K562 (cell line): ENCODE results near the gene NDUFA5. TPM values are rescaled to one million over a fixed set of nuclear protein-coding genes. Genes with fewer than 3 reads are reported as not detected.

Experiments
- ATAC-seq: fragments of 200-7000 bp; cut with Tn5 transposase; 3 replicates; pipeline ENCODE4 v1.9.1; 2020; ENCODE audit warnings: moderate library complexity
- BruUV-seq: library from RNA; stranded (reverse); fragments of 400-500 nt; replicated peaks from 2 replicates; lab custom pipeline; 2021; lab: Mats Ljungman, UMichigan
- CTCF ChIA-PET: fragments of 300-600 bp; formaldehyde crosslinking; extraction: SDS; loops from one replicate; lab custom pipeline; 2021; ENCODE audit warnings: low intra/inter-chr PET ratio; lab: Yijun Ruan, JAX
- POLR2A ChIA-PET: fragments of 300-600, 350-650 bp; sonication (Branson Sonifier 250); formaldehyde crosslinking; extraction: SDS; loops from one replicate; lab custom pipeline; 2021; ENCODE audit warnings: antibody characterized with exemption, inconsistent platforms; lab: Yijun Ruan, JAX
- DNase-seq, 4 experiments: peaks; one replicate each; pipeline versions ENCODE4 v3.0.0 to v3.0.0-alpha.2; 2011 to 2018; ENCODE audit warnings: low spot score in 3 of 4, mixed read lengths in 3 of 4; ENCODE audit errors: extremely low read depth in 1 of 4
- FAIRE-seq: peaks from 2 replicates; lab custom pipeline; 2011; peaks lifted over from hg19 to GRCh38; lab: Jason Lieb, UNC
- H2AFZ ChIP-seq: 2 replicates; pipeline ENCODE4 v1.6.0; 2011; ENCODE audit warnings: low read depth, low read length, control low read depth, inconsistent platforms
- H3K27ac ChIP-seq: fragments of 200-600 bp; 3 replicates; pipeline ENCODE4 v1.8.0; 2011; ENCODE audit warnings: low read depth, mild to moderate bottlenecking, control low read depth, inconsistent platforms, low read length, moderate library complexity, mixed read lengths; ENCODE audit errors: extremely low read depth
- H3K27me3 ChIP-seq, 2 experiments: fragments of 300-600 bp in 1 of 2; 2 replicates in 1 of 2; 3 replicates in 1 of 2; pipeline versions ENCODE4 v1.6.0 to v1.8.0; 2011; ENCODE audit warnings: inconsistent platforms in 2 of 2, low read length in 2 of 2, mild to moderate bottlenecking in 1 of 2, mixed read lengths in 1 of 2, moderate library complexity in 1 of 2; ENCODE audit not compliant: control insufficient read depth in 2 of 2, insufficient read depth in 2 of 2
- H3K36me3 ChIP-seq: fragments of 300-600 bp; 3 replicates; pipeline ENCODE4 v1.8.0; 2011; ENCODE audit warnings: mild to moderate bottlenecking, low read length, inconsistent platforms; ENCODE audit not compliant: control insufficient read depth, insufficient read depth
- H3K4me1 ChIP-seq, 2 experiments: fragments of 200-600 bp in 1 of 2; replicated peaks in 1 of 2; 2 replicates in 1 of 2; 3 replicates in 1 of 2; pipeline versions ENCODE4 v1.5.1 to v1.8.0; 2011; ENCODE audit warnings: inconsistent platforms in 2 of 2, low read length in 2 of 2, mild to moderate bottlenecking in 1 of 2, mixed read lengths in 1 of 2, moderate library complexity in 1 of 2; ENCODE audit not compliant: control insufficient read depth in 2 of 2, insufficient read depth in 2 of 2
- H3K4me2 ChIP-seq: 2 replicates; pipeline ENCODE4 v1.6.1; 2011; ENCODE audit warnings: low read length, control low read depth, inconsistent platforms, mixed read lengths; ENCODE audit not compliant: insufficient read depth
- H3K4me3 ChIP-seq: fragments of 200-600 bp; sonication (generic), shearing (Covaris generic); 2 replicates; pipeline ENCODE4 v1.5.1; 2016; ENCODE audit warnings: control low read depth, inconsistent platforms
- H3K79me2 ChIP-seq: fragments of 200-600 bp; 3 replicates; pipeline ENCODE4 v1.8.0; 2011; ENCODE audit warnings: low read length, inconsistent platforms; ENCODE audit not compliant: control insufficient read depth, insufficient read depth
- H3K9ac ChIP-seq, 2 experiments: 2 replicates each; pipeline versions ENCODE4 v1.6.0 to v1.6.1; 2011; ENCODE audit warnings: low read depth in 2 of 2, low read length in 2 of 2, control low read depth in 1 of 2, inconsistent platforms in 1 of 2, mild to moderate bottlenecking in 1 of 2, mixed read lengths in 1 of 2; ENCODE audit not compliant: insufficient read depth in 1 of 2
- H3K9me1 ChIP-seq: one replicate; pipeline ENCODE4 v1.6.0; 2011; ENCODE audit warnings: inconsistent platforms, mild to moderate bottlenecking, low read length, moderate library complexity; ENCODE audit not compliant: control insufficient read depth, insufficient read depth
- H3K9me3 ChIP-seq: replicated peaks from 2 replicates; pipeline ENCODE4 v1.5.1; 2011; ENCODE audit warnings: low read depth, low read length, inconsistent platforms; ENCODE audit not compliant: control insufficient read depth, insufficient read depth
- H4K20me1 ChIP-seq: replicated peaks from 2 replicates; pipeline ENCODE4 v1.6.1; 2011; ENCODE audit warnings: low read length, inconsistent platforms, mixed read lengths; ENCODE audit not compliant: control insufficient read depth, insufficient read depth
- ATF7 ChIP-seq: fragments of 450-650 bp; IDR thresholded peaks from 2 replicates; pipeline ENCODE4 v1.7.1; 2014; ENCODE audit warnings: mild to moderate bottlenecking, moderate library complexity
- CBX5 ChIP-seq: IDR thresholded peaks from 2 replicates; pipeline ENCODE4 v1.6.1; 2014; ENCODE audit warnings: low read depth, borderline replicate concordance
- ETV6 ChIP-seq, 3 experiments: fragments of 150-350 bp in 1 of 3; sonication (generic) in 1 of 3; formaldehyde crosslinking in 1 of 3; IDR thresholded peaks; 2 replicates each; pipeline versions ENCODE4 v1.6.1 to v1.8.0; 2014 to 2022; ENCODE audit warnings: borderline replicate concordance in 2 of 3, low read depth in 2 of 3, antibody characterized with exemption in 1 of 3, low read length in 1 of 3, mild to moderate bottlenecking in 1 of 3, missing genetic modification reagents in 1 of 3
- HDAC8 ChIP-seq: fragments of 450-650 bp; IDR thresholded peaks from 2 replicates; pipeline ENCODE4 v1.6.1; 2016; ENCODE audit warnings: mild to moderate bottlenecking, missing genetic modification characterization, moderate library complexity, missing compliant biosample characterization
- NR1H2 ChIP-seq: sonication (generic); formaldehyde crosslinking; IDR thresholded peaks from 2 replicates; pipeline ENCODE4 v1.4.0; 2020; ENCODE audit warnings: mild to moderate bottlenecking, missing genetic modification reagents
- RBM22 ChIP-seq: fragments of 200-400 bp; formaldehyde crosslinking; IDR thresholded peaks from 2 replicates; pipeline ENCODE4 v1.6.1; 2018; ENCODE audit warnings: low read length, low read depth; ENCODE audit not compliant: poor library complexity, severe bottlenecking
- SAP30 ChIP-seq: fragments of 200-600 bp; sonication (generic); IDR thresholded peaks from 2 replicates; pipeline ENCODE4 v1.6.1; 2012; ENCODE audit warnings: borderline replicate concordance, low read depth, mild to moderate bottlenecking, moderate library complexity, low read length, control low read depth, inconsistent platforms; ENCODE audit not compliant: insufficient read depth, poor library complexity, severe bottlenecking
- SMAD4 ChIP-seq: fragments of 250-450 bp; sonication (Bioruptor Pico); conservative IDR thresholded peaks from 2 replicates; pipeline ENCODE4 v1.8.0; 2021; ENCODE audit warnings: inconsistent platforms, mild to moderate bottlenecking, moderate library complexity
- TAF7 ChIP-seq: fragments of 450-650 bp; IDR thresholded peaks from 2 replicates; pipeline ENCODE4 v1.6.1; 2016; ENCODE audit warnings: missing genetic modification characterization, missing compliant biosample characterization
- WHSC1 ChIP-seq: IDR thresholded peaks from one replicate; pipeline ENCODE4 v1.6.1; 2012; ENCODE audit warnings: low read length, control low read depth, inconsistent platforms
- ZBTB49 ChIP-seq: sonication (generic); formaldehyde crosslinking; IDR thresholded peaks from 2 replicates; pipeline ENCODE4 v1.8.0; 2022; ENCODE audit warnings: missing genetic modification reagents, mild to moderate bottlenecking, borderline replicate concordance
- ZNF124 ChIP-seq: sonication (generic); formaldehyde crosslinking; IDR thresholded peaks from 2 replicates; pipeline ENCODE4 v1.8.1; 2022; ENCODE audit warnings: missing genetic modification reagents
- ZNF146 ChIP-seq: IDR thresholded peaks from one replicate; pipeline ENCODE4 v1.6.1; 2018; ENCODE audit warnings: missing compliant biosample characterization; ENCODE audit not compliant: unreplicated experiment
- ZNF699 ChIP-seq: fragments of 250-450 bp; sonication (Bioruptor Pico); IDR thresholded peaks from 2 replicates; pipeline ENCODE4 v1.8.0; 2021; ENCODE audit warnings: mild to moderate bottlenecking, moderate library complexity; ENCODE audit not compliant: insufficient replicate concordance
- ZNF75A ChIP-seq: fragments of 450-650 bp; formaldehyde crosslinking; IDR thresholded peaks from 2 replicates; pipeline ENCODE4 v1.4.0; 2020; ENCODE audit warnings: mild to moderate bottlenecking
- WGBS: fragments of 100-300 bp; shearing (Covaris generic); methylation state at CpG from one replicate; pipeline ENCODE4 v1.1.6; 2016; ENCODE audit warnings: low coverage, mixed read lengths; ENCODE audit not compliant: insufficient coverage; ENCODE audit errors: missing lambda C conversion rate; 5-methylcytosine and 5-hydroxymethylcytosine counted together
- in situ Hi-C: fragments of 300-500 bp; cut with MboI; formaldehyde crosslinking; loops from 4 replicates; pipeline ENCODE4 v1.15.0; 2018; ENCODE audit warnings: inconsistent platforms, mixed read lengths
- intact Hi-C: fragments of 100-400 bp; cut with micrococcal nuclease; formaldehyde crosslinking; loops from 2 replicates; pipeline ENCODE4 v1.14.2; 2022
- polyA plus RNA-seq, 8 experiments: library from polyadenylated mRNA; depleted of rRNA in 4 of 8; stranded (reverse) in 5 of 8; unstranded in 3 of 8; fragments of >200 nt; fragmentation: Nextera tagmentation in 2 of 8; fragmentation: Illumina TruSeq in 1 of 8; extraction: Ambion mirVana in 2 of 8; extraction: Trizol in 1 of 8; gene quantifications; 2 replicates each; pipeline versions ENCODE4 v1.2.1 to v1.2.3, GENCODE V29; 2011 to 2014; ENCODE audit warnings: inconsistent platforms in 1 of 8, missing spikeins in 1 of 8
- total RNA-seq, 7 experiments: library from RNA; depleted of rRNA in 6 of 7; stranded (reverse); fragments of >200 nt in 6 of 7; fragmentation: Illumina TruSeq in 2 of 7; extraction: Trizol in 2 of 7; gene quantifications; 2 replicates each; pipeline versions ENCODE4 v1.2.1 to v1.2.3, GENCODE V29; 2011 to 2021; ENCODE audit warnings: low replicate concordance in 1 of 7
- TF ChIP-seq, protein P1 (sequence below): fragments of 450-650 bp; IDR thresholded peaks from 2 replicates; pipeline ENCODE4 v1.6.1; 2017; ENCODE audit warnings: antibody characterized with exemption, mild to moderate bottlenecking

Gene NDUFA5
- total and polyA plus RNA-seq, 9 of the 15 experiments (the other 6 are each of a cell fraction or from before 2014, with no cell fraction given) = 155 to 677 (median 269) TPM

DNA sequence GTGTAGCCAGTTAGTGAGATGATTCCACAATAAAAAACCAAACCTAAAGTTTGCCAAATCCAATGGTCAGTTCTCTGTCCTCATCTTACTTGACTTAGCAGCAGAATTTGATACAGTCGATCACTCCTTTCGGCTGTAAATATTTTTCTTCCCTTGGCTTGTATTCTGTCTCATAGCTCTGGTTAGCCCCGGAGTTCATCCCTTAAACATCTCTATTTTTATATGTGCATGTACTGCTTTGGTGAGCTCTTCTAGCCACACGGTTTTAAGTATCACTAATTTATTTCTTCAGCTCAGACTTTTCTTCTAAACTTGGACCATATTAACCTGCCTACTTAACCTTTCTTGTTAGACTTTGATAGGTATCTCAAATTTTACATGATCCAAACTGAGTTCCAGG, 26.2 kb upstream of the NDUFA5 start:
- intact Hi-C loops = loop anchor here (5.0 kb wide), 2 partner anchors 118 to 218 kb away; no protein-coding TSS in a partner anchor
- H3K27me3 ChIP-seq = no peaks in the 10 kb centered on the region
- FAIRE-seq = no peak
- no peaks in the 10 kb centered on the region for H4K20me1 ChIP-seq
- 0 out of 3 replicates have a peak, but pooled peaks have one; percentile 12 for ATAC-seq
- WGBS = 12% methylated on average over 4 of the region's 4 CpGs
- H3K79me2 ChIP-seq = no peaks in the 10 kb centered on the region
- in situ Hi-C loops = no loop called here
- H3K4me1 ChIP-seq = 0 out of 5 replicates have a peak, but pooled peaks cover 0 to 2% of the 10 kb centered on the region in 2 experiments
- H2AFZ ChIP-seq = 0 out of 2 replicates have a peak overlapping the region, but pooled peaks have one; percentile 18
- POLR2A ChIA-PET = interaction anchor here (0.7 to 1.5 kb wide), 3 partner anchors 9 to 26 kb away, joined by 4 read pairs; partner anchors contain the start of gene NDUFA5
- CTCF ChIA-PET = no interaction called here
- H3K4me3 ChIP-seq = no peak overlapping the region
- no peak for DNase-seq
- no peak overlapping the region for H3K4me2 ChIP-seq
- H3K9me1 ChIP-seq = no peaks in the 10 kb centered on the region
- BruUV-seq = no TSS peak
- no peak overlapping the region for H3K27ac ChIP-seq
- H3K36me3 ChIP-seq = no peaks in the 10 kb centered on the region
- no peak overlapping the region for H3K9ac ChIP-seq
- no peaks in the 10 kb centered on the region for H3K9me3 ChIP-seq
- TF ChIP-seq ZNF124 (no peak), ETV6 (IDR thresholded peaks at IDR 0.05; ENCODE audit: borderline replicate concordance in 1 of 2, low read depth in 2 of 2, low read length in 1 of 2) (no peak), ETV6 (CRISPR knock-in tag; IDR thresholded peaks at IDR 0.05; ENCODE audit: borderline replicate concordance) (no peak), HDAC8 (tag) (no peak), RBM22 (no peak), ZNF699 (CRISPR knock-in tag) (no peak), ZBTB49 (CRISPR knock-in tag) (no peak), CBX5 (no peak), WHSC1 (no peak), ZNF75A (CRISPR knock-in tag) (no peak), NR1H2 (no peak), TAF7 (no peak), ATF7 (no peak), SMAD4 (no peak), ZNF146 (CRISPR knock-in tag) (no peak), SAP30 (no peak)
- TF ChIP-seq, protein P1, sequence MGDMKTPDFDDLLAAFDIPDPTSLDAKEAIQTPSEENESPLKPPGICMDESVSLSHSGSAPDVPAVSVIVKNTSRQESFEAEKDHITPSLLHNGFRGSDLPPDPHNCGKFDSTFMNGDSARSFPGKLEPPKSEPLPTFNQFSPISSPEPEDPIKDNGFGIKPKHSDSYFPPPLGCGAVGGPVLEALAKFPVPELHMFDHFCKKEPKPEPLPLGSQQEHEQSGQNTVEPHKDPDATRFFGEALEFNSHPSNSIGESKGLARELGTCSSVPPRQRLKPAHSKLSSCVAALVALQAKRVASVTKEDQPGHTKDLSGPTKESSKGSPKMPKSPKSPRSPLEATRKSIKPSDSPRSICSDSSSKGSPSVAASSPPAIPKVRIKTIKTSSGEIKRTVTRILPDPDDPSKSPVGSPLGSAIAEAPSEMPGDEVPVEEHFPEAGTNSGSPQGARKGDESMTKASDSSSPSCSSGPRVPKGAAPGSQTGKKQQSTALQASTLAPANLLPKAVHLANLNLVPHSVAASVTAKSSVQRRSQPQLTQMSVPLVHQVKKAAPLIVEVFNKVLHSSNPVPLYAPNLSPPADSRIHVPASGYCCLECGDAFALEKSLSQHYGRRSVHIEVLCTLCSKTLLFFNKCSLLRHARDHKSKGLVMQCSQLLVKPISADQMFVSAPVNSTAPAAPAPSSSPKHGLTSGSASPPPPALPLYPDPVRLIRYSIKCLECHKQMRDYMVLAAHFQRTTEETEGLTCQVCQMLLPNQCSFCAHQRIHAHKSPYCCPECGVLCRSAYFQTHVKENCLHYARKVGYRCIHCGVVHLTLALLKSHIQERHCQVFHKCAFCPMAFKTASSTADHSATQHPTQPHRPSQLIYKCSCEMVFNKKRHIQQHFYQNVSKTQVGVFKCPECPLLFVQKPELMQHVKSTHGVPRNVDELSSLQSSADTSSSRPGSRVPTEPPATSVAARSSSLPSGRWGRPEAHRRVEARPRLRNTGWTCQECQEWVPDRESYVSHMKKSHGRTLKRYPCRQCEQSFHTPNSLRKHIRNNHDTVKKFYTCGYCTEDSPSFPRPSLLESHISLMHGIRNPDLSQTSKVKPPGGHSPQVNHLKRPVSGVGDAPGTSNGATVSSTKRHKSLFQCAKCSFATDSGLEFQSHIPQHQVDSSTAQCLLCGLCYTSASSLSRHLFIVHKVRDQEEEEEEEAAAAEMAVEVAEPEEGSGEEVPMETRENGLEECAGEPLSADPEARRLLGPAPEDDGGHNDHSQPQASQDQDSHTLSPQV = no peak
